KMS-11 (cell line): Measurements from ENCODE around the gene SMPD4.
"Not testable (repeated sequence)": the region's sequence is repeated elsewhere in the genome, so short reads cannot be mapped to it uniquely, and the experiment has no call there.

Experiments used
- H2AFZ ChIP-seq: fragments of 200-600 bp; sonication (generic); 2 replicates; pipeline ENCODE4 v1.6.1; 2016; ENCODE audit warnings: antibody characterized with exemption, mixed run types, low read depth
- H3K27ac ChIP-seq: fragments of 200-600 bp; sonication (generic); 2 replicates; pipeline ENCODE4 v1.6.1; 2016; ENCODE audit warnings: mild to moderate bottlenecking, mixed run types
- H3K27me3 ChIP-seq: fragments of 200-600 bp; sonication (generic); 2 replicates; pipeline ENCODE4 v1.6.1; 2017; ENCODE audit warnings: mild to moderate bottlenecking, low read depth, mixed run types, moderate library complexity; ENCODE audit not compliant: insufficient read depth
- H3K36me3 ChIP-seq: fragments of 200-600 bp; sonication (generic); 2 replicates; pipeline ENCODE4 v1.6.1; 2017; ENCODE audit warnings: mild to moderate bottlenecking, mixed run types; ENCODE audit not compliant: insufficient read depth
- H3K4me1 ChIP-seq: fragments of 200-600 bp; sonication (generic); 2 replicates; pipeline ENCODE4 v1.6.1; 2016; ENCODE audit warnings: mild to moderate bottlenecking, low read depth, mixed run types; ENCODE audit not compliant: poor library complexity, severe bottlenecking
- H3K4me2 ChIP-seq: fragments of 200-600 bp; sonication (generic); 2 replicates; pipeline ENCODE4 v1.7.0; 2016; ENCODE audit warnings: mild to moderate bottlenecking, mixed run types
- H3K4me3 ChIP-seq: fragments of 200-600 bp; sonication (generic); IDR thresholded peaks from 2 replicates; pipeline ENCODE4 v1.6.1; 2017; ENCODE audit warnings: low read depth, low read length, mixed read lengths; ENCODE audit not compliant: insufficient read depth
- H3K79me2 ChIP-seq: fragments of 200-600 bp; sonication (generic); 2 replicates; pipeline ENCODE4 v1.6.1; 2016; ENCODE audit warnings: low read depth, mixed run types; ENCODE audit not compliant: insufficient read depth
- H3K9ac ChIP-seq: fragments of 200-600 bp; sonication (generic); 2 replicates; pipeline ENCODE4 v1.6.1; 2016; ENCODE audit warnings: mild to moderate bottlenecking, mixed run types
- H4K20me1 ChIP-seq: fragments of 200-600 bp; sonication (generic); 2 replicates; pipeline ENCODE4 v1.6.1; 2016; ENCODE audit warnings: mild to moderate bottlenecking, mixed run types; ENCODE audit not compliant: insufficient read depth
- TF ChIP-seq, protein P1 (sequence below): fragments of 200-600 bp; sonication (generic); conservative IDR thresholded peaks from 2 replicates; pipeline ENCODE4 v1.6.1; 2017; ENCODE audit warnings: low read depth, mild to moderate bottlenecking, antibody characterized with exemption, low read length, moderate library complexity, mixed read lengths

SMPD4 gene

DNA sequence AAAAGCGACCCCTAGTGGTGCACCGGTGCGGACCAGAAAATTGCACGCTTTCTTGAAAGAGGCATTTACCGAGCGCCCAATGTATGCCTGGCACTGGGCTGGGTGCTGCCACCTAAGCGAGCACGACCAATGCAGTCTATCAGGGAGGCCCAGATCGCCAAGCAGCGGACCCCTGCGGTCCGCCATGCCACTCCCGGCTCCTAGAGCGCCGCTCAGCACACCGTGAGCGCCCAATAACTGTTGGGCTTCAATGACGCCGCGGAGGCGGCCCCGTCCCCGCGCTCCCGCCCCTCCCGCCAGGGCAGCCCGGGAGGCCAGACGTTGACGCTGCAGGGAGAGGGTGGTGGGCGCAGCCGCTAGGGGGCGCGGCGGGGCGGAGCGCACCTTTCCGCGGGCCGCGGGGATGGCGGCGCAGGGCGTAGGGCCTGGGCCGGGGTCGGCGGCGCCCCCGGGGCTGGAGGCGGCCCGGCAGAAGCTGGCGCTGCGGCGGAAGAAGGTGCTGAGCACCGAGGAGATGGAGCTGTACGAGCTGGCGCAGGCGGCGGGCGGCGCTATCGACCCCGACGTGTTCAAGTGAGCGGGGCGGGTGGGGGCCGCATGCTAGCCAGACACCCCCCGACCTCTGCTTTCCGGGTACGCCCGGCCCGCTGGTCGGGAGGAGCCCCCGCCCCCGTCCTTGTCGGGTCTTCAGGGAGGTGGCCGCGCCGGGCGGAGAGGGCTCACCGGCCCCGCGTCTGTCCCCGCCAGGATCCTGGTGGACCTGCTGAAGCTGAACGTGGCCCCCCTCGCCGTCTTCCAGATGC lies 679 bp upstream of the SMPD4 start, which contains the start of gene MZT2B:
TSS of gene MZT2B (plus strand) at position 383 of the 803 bp plus-strand sequence. CDS start at position 404, 21 bp downstream.
- H3K27me3 ChIP-seq, H3K4me3 ChIP-seq, H3K36me3 ChIP-seq, H4K20me1 ChIP-seq, H3K4me1 ChIP-seq: not testable (repeated sequence)
- Histone ChIP-seq H2AFZ (peak within 1 kb of the TSS; percentile 76; the same call in 1 of the 2 replicates), H3K27ac (peak within 1 kb of the TSS; percentile 76), H3K4me2 (peak within 1 kb of the TSS; percentile 92), H3K79me2 (peaks cover 65% of the 10 kb centered on the region), H3K9ac (peak within 1 kb of the TSS; percentile 86)
- TF ChIP-seq, protein P1, sequence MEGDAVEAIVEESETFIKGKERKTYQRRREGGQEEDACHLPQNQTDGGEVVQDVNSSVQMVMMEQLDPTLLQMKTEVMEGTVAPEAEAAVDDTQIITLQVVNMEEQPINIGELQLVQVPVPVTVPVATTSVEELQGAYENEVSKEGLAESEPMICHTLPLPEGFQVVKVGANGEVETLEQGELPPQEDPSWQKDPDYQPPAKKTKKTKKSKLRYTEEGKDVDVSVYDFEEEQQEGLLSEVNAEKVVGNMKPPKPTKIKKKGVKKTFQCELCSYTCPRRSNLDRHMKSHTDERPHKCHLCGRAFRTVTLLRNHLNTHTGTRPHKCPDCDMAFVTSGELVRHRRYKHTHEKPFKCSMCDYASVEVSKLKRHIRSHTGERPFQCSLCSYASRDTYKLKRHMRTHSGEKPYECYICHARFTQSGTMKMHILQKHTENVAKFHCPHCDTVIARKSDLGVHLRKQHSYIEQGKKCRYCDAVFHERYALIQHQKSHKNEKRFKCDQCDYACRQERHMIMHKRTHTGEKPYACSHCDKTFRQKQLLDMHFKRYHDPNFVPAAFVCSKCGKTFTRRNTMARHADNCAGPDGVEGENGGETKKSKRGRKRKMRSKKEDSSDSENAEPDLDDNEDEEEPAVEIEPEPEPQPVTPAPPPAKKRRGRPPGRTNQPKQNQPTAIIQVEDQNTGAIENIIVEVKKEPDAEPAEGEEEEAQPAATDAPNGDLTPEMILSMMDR, result peak; percentile 61

DNA sequence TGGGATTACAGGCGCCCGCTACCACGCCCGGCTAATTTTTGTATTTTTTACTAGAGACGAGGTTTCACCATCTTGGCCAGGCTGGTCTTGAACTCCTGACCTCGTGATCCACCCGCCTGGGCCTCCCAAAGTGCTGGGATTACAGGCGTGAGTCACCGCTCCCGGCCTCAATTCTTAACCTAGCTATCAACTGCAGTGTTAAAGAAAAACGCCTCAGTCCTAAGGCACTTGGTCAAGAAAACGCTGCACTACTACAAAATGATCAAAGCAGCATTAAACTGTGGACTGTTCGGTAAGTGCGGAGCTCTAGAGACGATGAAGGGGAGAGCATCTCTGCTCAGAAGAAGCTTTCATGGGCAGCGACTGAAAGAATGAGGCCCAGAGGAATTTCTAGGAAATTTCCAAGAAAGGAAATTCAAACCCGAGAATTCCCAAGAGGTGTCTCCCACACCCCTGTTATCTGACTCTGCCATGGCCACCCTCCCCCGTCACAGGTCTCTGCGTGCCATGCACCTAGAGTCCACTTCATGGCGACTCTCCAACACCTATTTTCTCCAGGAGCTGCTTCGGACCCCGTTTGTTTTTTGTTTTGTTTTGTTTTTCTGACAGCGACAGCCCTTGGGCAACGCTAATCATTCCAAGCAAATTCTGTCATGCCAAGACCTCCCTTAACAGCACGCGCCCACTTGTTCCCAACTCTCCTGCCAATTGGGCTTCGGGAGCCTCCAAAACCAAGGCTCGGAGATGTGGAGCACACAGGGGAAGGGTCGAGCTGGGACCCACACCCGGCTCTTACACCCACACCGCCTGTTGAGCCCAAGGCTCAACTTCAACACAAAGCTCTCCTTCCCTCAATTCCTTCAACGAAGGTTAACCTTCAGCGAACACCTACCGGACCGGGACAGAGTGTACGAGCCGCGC lies 738 bp downstream of the SMPD4 start:
- not testable (repeated sequence) for H3K4me1 ChIP-seq, H3K36me3 ChIP-seq, H3K27me3 ChIP-seq, H4K20me1 ChIP-seq, H3K4me3 ChIP-seq
- peak overlapping the region; percentile 34; the same call in 1 of the 2 replicates for H2AFZ ChIP-seq
- H3K79me2 ChIP-seq, result peaks cover 76% of the 10 kb centered on the region
- peak overlapping the region; percentile 92 for H3K4me2 ChIP-seq
- peak overlapping the region; percentile 76 for H3K27ac ChIP-seq
- peak overlapping the region; percentile 86 for H3K9ac ChIP-seq

DNA sequence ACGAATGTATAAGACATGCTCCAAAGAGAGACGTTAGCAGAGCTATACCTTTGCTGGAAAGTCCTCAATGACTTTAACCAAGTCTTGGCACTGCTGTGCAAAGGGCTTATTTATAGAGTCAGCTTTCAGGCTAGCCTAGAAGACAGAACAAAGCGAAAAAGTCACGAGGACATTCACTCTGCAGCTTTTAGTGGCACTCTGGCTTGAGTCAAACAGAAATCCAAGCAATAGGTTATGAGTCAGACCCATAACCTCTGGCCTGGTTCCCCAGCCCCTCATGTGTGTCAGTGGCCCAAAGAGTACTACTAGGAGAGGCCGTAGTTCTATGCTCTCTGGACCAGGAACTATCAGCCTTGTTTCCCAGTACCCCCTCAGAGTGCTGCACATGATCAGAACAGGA lies 6.5 kb downstream of the SMPD4 start:
- H4K20me1 ChIP-seq, H3K27me3 ChIP-seq, H3K27ac ChIP-seq, H2AFZ ChIP-seq, H3K36me3 ChIP-seq, H3K4me2 ChIP-seq, H3K4me3 ChIP-seq, H3K4me1 ChIP-seq, H3K9ac ChIP-seq: not testable (repeated sequence)
- H3K79me2 ChIP-seq, result peaks cover 39% of the 10 kb centered on the region

DNA sequence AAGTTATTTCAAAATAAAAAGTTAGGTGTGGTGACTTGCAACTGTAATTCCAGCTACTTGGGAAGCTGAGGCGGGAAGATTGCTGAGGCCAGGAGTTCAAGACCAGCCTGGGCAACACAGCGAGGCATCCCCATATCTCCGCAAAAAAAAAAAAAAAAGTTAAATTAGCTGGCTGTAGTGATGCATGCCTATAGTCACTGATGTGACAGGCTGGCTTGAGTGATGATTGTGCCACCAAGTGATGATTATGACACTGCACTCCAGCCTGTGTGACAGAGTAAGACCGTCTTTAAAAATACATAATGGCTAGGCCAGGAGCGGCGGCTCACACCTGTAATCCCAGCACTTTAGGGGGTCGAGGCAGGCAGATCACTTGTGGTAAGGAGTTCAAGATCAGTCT lies 11.5 kb downstream of the SMPD4 start:
- Histone ChIP-seq H2AFZ (no peak overlapping the region), H3K79me2 (no peaks in the 10 kb centered on the region), H3K27me3 (no peaks in the 10 kb centered on the region), H3K9ac (no peak overlapping the region), H3K36me3 (no peaks in the 10 kb centered on the region), H3K4me2 (no peak overlapping the region), H4K20me1 (no peaks in the 10 kb centered on the region), H3K4me1 (no peaks in the 10 kb centered on the region), H3K27ac (no peak overlapping the region), H3K4me3 (no peak overlapping the region)
- TF ChIP-seq, protein P1, result no peak

DNA sequence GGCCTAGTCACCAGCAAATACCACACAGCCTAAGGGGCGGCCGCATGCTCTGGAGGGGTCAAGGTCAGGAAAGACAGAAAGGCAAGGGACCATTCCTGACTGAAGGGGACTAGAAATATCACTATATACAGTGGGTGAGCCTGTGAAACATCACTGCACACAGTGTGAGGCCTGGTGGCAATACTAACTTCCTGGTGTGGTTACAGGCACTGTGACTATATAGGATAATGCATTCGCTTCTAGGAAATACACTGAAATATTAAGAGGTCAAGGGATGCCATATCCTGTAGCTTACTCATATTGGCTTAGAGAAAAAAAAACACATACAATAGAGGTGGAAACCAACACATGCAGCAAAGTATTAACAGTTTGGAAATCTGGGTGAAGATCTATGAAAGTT lies 12.2 kb downstream of the SMPD4 start:
- H3K27ac ChIP-seq, H3K79me2 ChIP-seq, H4K20me1 ChIP-seq, H3K4me1 ChIP-seq, H3K4me3 ChIP-seq, H3K36me3 ChIP-seq, H3K9ac ChIP-seq, H3K27me3 ChIP-seq, H3K4me2 ChIP-seq, H2AFZ ChIP-seq: not testable (repeated sequence)

DNA sequence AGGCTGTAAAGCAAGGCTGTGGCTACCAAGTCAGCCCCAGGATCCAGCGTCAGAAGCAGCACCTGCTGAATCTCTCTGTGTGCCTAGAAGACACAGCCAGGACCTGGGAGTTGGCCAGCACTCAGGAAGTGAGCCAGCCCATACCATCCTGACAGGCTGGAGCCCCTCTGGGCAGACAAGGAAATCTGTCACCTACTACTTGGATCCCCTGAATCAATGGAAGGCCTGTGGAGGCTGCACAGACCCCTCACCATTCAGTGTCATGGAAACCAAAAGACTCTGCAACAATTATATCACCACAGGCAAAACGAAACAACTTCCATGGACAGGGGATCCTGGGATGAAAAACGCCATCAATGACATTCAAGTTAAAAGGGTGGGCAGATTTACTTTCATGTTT lies 14.8 kb downstream of the SMPD4 start:
- H3K79me2 ChIP-seq, H3K9ac ChIP-seq, H4K20me1 ChIP-seq, H2AFZ ChIP-seq, H3K36me3 ChIP-seq, H3K27me3 ChIP-seq, H3K4me3 ChIP-seq, H3K4me1 ChIP-seq, H3K4me2 ChIP-seq, H3K27ac ChIP-seq: not testable (repeated sequence)
